IMR-90 (cell line): ENCODE results near the gene CCDC88B.

Source experiments
- POLR2A ChIP-seq: IDR thresholded peaks from 2 replicates; pipeline ENCODE4 v1.6.1; 2012; ENCODE audit warnings: mild to moderate bottlenecking, low read depth, low read length
- RAD21 ChIP-seq: IDR thresholded peaks from 2 replicates; pipeline ENCODE4 v1.6.1; 2012; ENCODE audit warnings: low read length, improper control_type of control experiment
- RFX5 ChIP-seq: IDR thresholded peaks from 2 replicates; pipeline ENCODE4 v1.8.0; 2012; ENCODE audit warnings: low read depth, mild to moderate bottlenecking, low read length, moderate library complexity
- SMC3 ChIP-seq: fragments of 150-350 bp; IDR thresholded peaks from 2 replicates; pipeline ENCODE4 v1.6.1; 2016; ENCODE audit warnings: low read depth, mild to moderate bottlenecking, antibody characterized with exemption, low read length, moderate library complexity
- TF ChIP-seq, protein P1 (sequence below): conservative IDR thresholded peaks from 2 replicates; pipeline ENCODE4 v1.5.1; 2012; ENCODE audit warnings: mild to moderate bottlenecking, low read depth, low read length, improper control_type of control experiment
- TF ChIP-seq, protein P2 (sequence below): fragments of 150-350 bp; IDR thresholded peaks from 2 replicates; pipeline ENCODE4 v1.6.1; 2017; ENCODE audit warnings: mild to moderate bottlenecking, antibody characterized with exemption, low read length, low read depth

DNA sequence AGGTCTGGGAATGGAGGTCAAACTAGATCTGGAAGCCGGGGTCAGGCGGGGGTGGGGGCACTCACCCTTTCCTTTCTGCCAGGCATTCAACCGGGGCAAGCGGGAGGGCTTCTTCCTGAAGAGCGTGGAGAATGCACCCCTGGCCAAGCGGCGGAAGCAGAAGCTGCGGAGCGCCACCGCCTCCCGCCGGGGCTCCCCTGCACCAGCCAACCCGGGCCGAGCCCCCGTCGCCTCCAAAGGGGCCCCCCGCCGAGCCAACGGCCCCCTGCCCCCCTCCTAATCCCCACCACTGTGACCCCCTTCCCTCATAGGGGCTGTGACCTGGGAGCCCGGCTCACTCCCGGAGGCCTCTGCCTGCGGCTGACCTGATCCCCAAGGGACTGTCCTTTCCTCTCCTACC lies 31.2 kb downstream of the CCDC88B start:
- no peak for TF ChIP-seq RFX5
- no peak for TF ChIP-seq SMC3
- TF ChIP-seq, protein P1, sequence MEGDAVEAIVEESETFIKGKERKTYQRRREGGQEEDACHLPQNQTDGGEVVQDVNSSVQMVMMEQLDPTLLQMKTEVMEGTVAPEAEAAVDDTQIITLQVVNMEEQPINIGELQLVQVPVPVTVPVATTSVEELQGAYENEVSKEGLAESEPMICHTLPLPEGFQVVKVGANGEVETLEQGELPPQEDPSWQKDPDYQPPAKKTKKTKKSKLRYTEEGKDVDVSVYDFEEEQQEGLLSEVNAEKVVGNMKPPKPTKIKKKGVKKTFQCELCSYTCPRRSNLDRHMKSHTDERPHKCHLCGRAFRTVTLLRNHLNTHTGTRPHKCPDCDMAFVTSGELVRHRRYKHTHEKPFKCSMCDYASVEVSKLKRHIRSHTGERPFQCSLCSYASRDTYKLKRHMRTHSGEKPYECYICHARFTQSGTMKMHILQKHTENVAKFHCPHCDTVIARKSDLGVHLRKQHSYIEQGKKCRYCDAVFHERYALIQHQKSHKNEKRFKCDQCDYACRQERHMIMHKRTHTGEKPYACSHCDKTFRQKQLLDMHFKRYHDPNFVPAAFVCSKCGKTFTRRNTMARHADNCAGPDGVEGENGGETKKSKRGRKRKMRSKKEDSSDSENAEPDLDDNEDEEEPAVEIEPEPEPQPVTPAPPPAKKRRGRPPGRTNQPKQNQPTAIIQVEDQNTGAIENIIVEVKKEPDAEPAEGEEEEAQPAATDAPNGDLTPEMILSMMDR, result no peak
- TF ChIP-seq, protein P2, sequence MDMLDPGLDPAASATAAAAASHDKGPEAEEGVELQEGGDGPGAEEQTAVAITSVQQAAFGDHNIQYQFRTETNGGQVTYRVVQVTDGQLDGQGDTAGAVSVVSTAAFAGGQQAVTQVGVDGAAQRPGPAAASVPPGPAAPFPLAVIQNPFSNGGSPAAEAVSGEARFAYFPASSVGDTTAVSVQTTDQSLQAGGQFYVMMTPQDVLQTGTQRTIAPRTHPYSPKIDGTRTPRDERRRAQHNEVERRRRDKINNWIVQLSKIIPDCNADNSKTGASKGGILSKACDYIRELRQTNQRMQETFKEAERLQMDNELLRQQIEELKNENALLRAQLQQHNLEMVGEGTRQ, result no peak
- TF ChIP-seq RAD21, result no peak
- TF ChIP-seq POLR2A, result no peak
